Esophagus muscularis mucosa (tissue), 4 donors: ENCODE measurements around the gene CSMD2. TPM values are rescaled to one million over a fixed set of nuclear protein-coding genes. Genes with fewer than 3 reads are reported as not detected.

ENCODE experiments used
- DNase-seq: peaks from one replicate; pipeline ENCODE4 v3.0.0-alpha.2; 2017; ENCODE audit errors: extremely low spot score
- H3K27ac ChIP-seq, 4 donors: fragments of 200-600 bp; sonication (generic); replicated peaks in 1 of 4; 1 replicate in 3 of 4; 2 replicates in 1 of 4; pipeline ENCODE4 v1.5.1; 2016 to 2019; ENCODE audit warnings: mild to moderate bottlenecking in 1 of 4
- H3K27me3 ChIP-seq, 4 donors: fragments of 200-600 bp; sonication (generic); one replicate each; pipeline versions ENCODE4 v1.5.1 to v1.6.0; 2016 to 2019
- H3K36me3 ChIP-seq, 4 donors: fragments of 200-600 bp; sonication (generic); one replicate each; pipeline ENCODE4 v1.5.1; 2016 to 2019
- H3K4me1 ChIP-seq, 4 donors: fragments of 200-600 bp; sonication (generic); one replicate each; pipeline ENCODE4 v1.5.1; 2016 to 2019
- H3K4me3 ChIP-seq, 4 donors: fragments of 200-600 bp; sonication (generic); 1 replicate in 2 of 4; 2 replicates in 2 of 4; pipeline ENCODE4 v1.5.1; 2016 to 2019; ENCODE audit warnings: mild to moderate bottlenecking in 4 of 4, moderate library complexity in 1 of 4
- H3K9me3 ChIP-seq, 4 donors: fragments of 200-600 bp; sonication (generic); 1 replicate in 3 of 4; 2 replicates in 1 of 4; pipeline ENCODE4 v1.5.1; 2016 to 2019
- CTCF ChIP-seq, 3 experiments: fragments of 200-600 bp in 2 of 3; fragments of 450-650 bp in 1 of 3; sonication (generic) in 2 of 3; IDR thresholded peaks; one replicate each; pipeline ENCODE4 v1.5.1; 2017 to 2019; ENCODE audit warnings: antibody characterized with exemption in 3 of 3, mild to moderate bottlenecking in 2 of 3, moderate library complexity in 1 of 3
- EP300 ChIP-seq: sonication (generic); formaldehyde crosslinking; IDR thresholded peaks from one replicate; pipeline ENCODE4 v1.6.1; 2017; ENCODE audit warnings: antibody characterized with exemption
- POLR2A ChIP-seq: fragments of 450-650 bp; IDR thresholded peaks from one replicate; pipeline ENCODE4 v1.6.1; 2017; ENCODE audit warnings: antibody characterized with exemption, moderate library complexity, mild to moderate bottlenecking, low read depth
- POLR2AphosphoS5 ChIP-seq, 2 donors: sonication (generic); formaldehyde crosslinking; IDR thresholded peaks; one replicate each; pipeline ENCODE4 v1.6.1; 2017; ENCODE audit warnings: antibody characterized with exemption in 2 of 2
- WGBS: methylation state at CpG from one replicate; pipeline ENCODE4 v1.1.5; 2018; 5-methylcytosine and 5-hydroxymethylcytosine counted together
- intact Hi-C: fragments of 100-400 bp; cut with DNase I; formaldehyde crosslinking; loops from one replicate; pipeline ENCODE4 v1.15.1; 2023
- total RNA-seq, 4 donors: library from RNA; depleted of rRNA; stranded (reverse); fragments of >200 nt; gene quantifications; one replicate each; pipeline versions ENCODE4 v1.1.0 to v1.2.1, GENCODE V29; 2016

Gene CSMD2
- total RNA-seq, 4 donors from 2014 or later, result 0.26 to 0.75 (median 0.37) TPM

GRCh38 chr1:33623811-33624210 is 541.2 kb downstream of the CSMD2 start:
- Histone ChIP-seq H3K4me3 (no peak overlapping the region), H3K27ac (no peak overlapping the region), H3K27me3 (peaks cover 0 to 30% (median 0%) of the 10 kb centered on the region in 4 donors), H3K36me3 (no peaks in the 10 kb centered on the region), H3K4me1 (peaks cover 0 to 3% (median 0%) of the 10 kb centered on the region in 4 donors), H3K9me3 (no peaks in the 10 kb centered on the region)
- TF ChIP-seq CTCF (IDR thresholded peaks at IDR 0.05), result no peak
- no peak for TF ChIP-seq POLR2A
- TF ChIP-seq EP300, result no peak
- no peak for TF ChIP-seq POLR2AphosphoS5 (IDR thresholded peaks at IDR 0.05)
- DNase-seq, result no peak
- intact Hi-C loops, result no loop called here
- 83% methylated on average over 4 of the region's 4 CpGs for WGBS

GRCh38 chr1:33622757-33623156 is 542.3 kb downstream of the CSMD2 start:
- no peaks in the 10 kb centered on the region for H3K9me3 ChIP-seq
- no peak for TF ChIP-seq CTCF (IDR thresholded peaks at IDR 0.05)
- no peak for TF ChIP-seq EP300
- no peak for TF ChIP-seq POLR2AphosphoS5 (IDR thresholded peaks at IDR 0.05)
- TF ChIP-seq POLR2A, result no peak
- intact Hi-C loops, result no loop called here
- no peak for DNase-seq
- no peak overlapping the region for H3K4me3 ChIP-seq
- H3K4me1 ChIP-seq, result peaks cover 0 to 3% (median 0%) of the 10 kb centered on the region in 4 donors
- WGBS, result 81% methylated on average over 1 of the region's 1 CpG
- no peaks in the 10 kb centered on the region for H3K36me3 ChIP-seq
- peaks cover 0 to 30% (median 0%) of the 10 kb centered on the region in 4 donors for H3K27me3 ChIP-seq
- H3K27ac ChIP-seq, result no peak overlapping the region

- intact Hi-C loops, result loop anchor here (10.0 kb wide), 1 partner anchor 524 kb away; no protein-coding TSS in a partner anchor
- DNase-seq, result no peak
- no peaks in the 10 kb centered on the region for H3K36me3 ChIP-seq
- 100% methylated on average over 1 of the region's 1 CpG for WGBS
- H3K27ac ChIP-seq, result no peak overlapping the region
- TF ChIP-seq CTCF (IDR thresholded peaks at IDR 0.05) (no peak), POLR2AphosphoS5 (IDR thresholded peaks at IDR 0.05) (no peak), EP300 (no peak), POLR2A (no peak)
- no peak overlapping the region for H3K4me3 ChIP-seq
- H3K4me1 ChIP-seq, result peaks cover 0 to 3% (median 0%) of the 10 kb centered on the region in 4 donors
- H3K9me3 ChIP-seq, result no peaks in the 10 kb centered on the region
- peaks cover 0 to 14% (median 0%) of the 10 kb centered on the region in 4 donors for H3K27me3 ChIP-seq
Observed at GRCh38 chr1:33618636-33619035, 546.4 kb downstream of the CSMD2 start.

GRCh38 chr1:33617451-33617850 is 547.6 kb downstream of the CSMD2 start:
- Histone ChIP-seq H3K36me3 (no peaks in the 10 kb centered on the region), H3K4me3 (no peak overlapping the region), H3K27ac (no peak overlapping the region), H3K9me3 (no peaks in the 10 kb centered on the region), H3K4me1 (peaks cover 0 to 5% (median 1%) of the 10 kb centered on the region in 4 donors), H3K27me3 (peaks cover 0 to 20% (median 2%) of the 10 kb centered on the region in 4 donors)
- TF ChIP-seq POLR2A (no peak), POLR2AphosphoS5 (IDR thresholded peaks at IDR 0.05) (no peak), CTCF (IDR thresholded peaks at IDR 0.05) (no peak), EP300 (no peak)
- 95% methylated on average over 9 of the region's 9 CpGs for WGBS
- no peak for DNase-seq
- intact Hi-C loops, result loop anchor here (10.0 kb wide), 1 partner anchor 523 kb away; no protein-coding TSS in a partner anchor

- no peaks in the 10 kb centered on the region for H3K9me3 ChIP-seq
- peaks cover 0 to 5% (median 1%) of the 10 kb centered on the region in 4 donors for H3K4me1 ChIP-seq
- 57% methylated on average over 6 of the region's 6 CpGs for WGBS
- no peaks in the 10 kb centered on the region for H3K36me3 ChIP-seq
- TF ChIP-seq EP300 (no peak), POLR2A (no peak), CTCF (IDR thresholded peaks at IDR 0.05) (no peak), POLR2AphosphoS5 (IDR thresholded peaks at IDR 0.05) (no peak)
- DNase-seq, result no peak
- no peak overlapping the region for H3K27ac ChIP-seq
- no peak overlapping the region for H3K4me3 ChIP-seq
- intact Hi-C loops, result loop anchor here (10.0 kb wide), 1 partner anchor 522 kb away; no protein-coding TSS in a partner anchor
- H3K27me3 ChIP-seq, result peaks cover 0 to 20% (median 2%) of the 10 kb centered on the region in 4 donors
Observed at GRCh38 chr1:33616780-33617179, 548.2 kb downstream of the CSMD2 start.
